A549 treated with RU486 at 1 μM for 4 hours (cell line): Measurements from ENCODE around the gene NUDC. TPM values are rescaled to one million over a fixed set of nuclear protein-coding genes. Genes with fewer than 3 reads are reported as not detected.

Source experiments
- total RNA-seq: library from RNA; stranded (reverse); fragments of 200-300 nt; extraction: Qiagen RNA extraction; gene quantifications from 5 replicates; pipeline ENCODE4 v1.2.3, GENCODE V29; 2022; ENCODE audit warnings: low read depth

Gene NUDC
- 125 to 158 TPM (median 131 TPM) in 5 replicates for total RNA-seq

DNA sequence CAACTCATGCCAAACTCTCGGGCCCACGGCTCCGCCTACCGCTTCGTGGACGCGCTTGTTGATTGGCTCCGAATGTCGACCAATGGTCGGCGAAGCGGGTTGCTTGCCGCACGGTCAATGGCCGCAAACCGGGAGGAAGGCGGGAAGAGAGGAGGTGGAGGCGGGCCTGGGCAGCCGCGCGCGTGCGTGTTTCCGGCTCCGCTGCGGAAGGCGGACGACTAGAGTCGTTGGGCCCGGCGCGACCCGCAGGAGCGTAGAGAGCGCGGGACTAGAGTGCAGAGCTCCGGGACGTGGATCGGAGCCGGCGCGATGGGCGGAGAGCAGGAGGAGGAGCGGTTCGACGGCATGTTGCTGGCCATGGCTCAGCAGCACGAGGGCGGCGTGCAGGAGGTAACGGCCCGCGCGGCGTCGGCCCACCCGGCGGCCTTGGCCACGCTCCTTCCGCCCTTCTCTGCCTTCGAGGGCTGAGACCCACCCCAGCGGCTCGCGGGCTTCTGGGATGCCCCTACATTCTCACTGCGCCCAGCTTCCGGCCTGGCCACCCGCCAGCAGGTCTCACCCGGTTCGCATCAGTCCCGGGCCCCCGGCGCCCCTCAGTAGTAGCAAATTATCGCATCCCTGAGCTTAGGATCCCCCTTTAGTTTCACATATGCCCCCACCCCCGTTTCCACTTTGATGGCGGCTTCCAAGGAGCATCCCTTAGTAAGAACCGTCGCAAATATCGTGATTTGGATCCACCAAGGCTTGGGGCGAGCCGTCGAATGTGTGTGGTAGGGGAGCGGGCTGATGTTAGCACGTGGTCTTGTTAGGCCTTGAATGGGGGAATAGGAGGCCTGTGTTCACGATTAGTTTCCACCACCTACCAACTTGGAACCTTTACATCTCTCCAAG, at the start of gene NUDC:
NUDC (plus strand) TSS at position 204 of the 891 bp plus-strand sequence; CDS start at position 310, 106 bp downstream.

DNA sequence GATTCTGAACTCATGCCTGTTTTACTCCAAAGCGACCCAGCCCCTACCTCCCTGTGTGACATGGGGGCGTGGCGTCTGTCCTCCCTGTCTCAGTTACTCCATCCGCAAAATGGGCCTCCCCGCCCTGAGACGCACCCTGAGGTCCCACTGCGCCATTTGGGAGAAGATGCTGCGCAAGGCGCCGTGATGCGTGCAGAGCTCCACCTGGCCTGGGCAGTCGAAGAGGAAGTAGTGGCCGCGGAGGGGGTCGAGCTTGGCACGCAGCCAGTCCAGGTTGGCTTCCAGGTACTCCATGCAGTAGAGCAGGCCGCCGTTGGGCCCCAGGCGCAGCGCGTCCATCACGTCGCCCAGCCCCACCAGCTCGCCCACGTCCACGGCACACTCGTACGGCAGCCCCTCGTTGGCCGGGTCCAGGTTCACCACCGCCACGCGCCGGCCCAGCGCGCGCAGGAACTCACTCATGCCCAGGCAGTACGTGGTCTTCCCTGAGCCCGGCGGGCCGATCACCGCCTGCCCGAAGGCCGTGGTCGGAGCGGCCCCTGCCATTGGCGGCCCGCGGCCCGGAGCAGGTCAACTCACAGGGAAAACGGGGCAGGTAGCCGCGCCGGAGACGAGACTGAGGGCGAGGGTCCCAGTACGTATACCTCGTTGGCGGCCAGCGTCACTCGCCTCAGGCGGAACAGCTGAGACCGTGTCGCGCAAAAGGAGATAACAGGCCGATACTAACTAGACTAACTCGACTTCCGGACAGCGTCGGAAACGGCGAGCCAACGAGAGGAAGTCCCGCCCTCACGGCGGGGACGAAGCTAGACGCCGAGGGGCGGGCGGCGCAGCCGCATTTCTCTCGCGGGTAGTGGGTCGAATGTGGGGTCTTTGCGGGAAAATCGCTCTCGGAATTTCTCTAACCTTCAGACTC, 31.7 kb upstream of the NUDC start, which contains the start of gene GPN2:
GPN2 (minus strand) TSS at position 733 of the 916 bp plus-strand sequence; CDS start at position 546, 187 bp downstream.

DNA sequence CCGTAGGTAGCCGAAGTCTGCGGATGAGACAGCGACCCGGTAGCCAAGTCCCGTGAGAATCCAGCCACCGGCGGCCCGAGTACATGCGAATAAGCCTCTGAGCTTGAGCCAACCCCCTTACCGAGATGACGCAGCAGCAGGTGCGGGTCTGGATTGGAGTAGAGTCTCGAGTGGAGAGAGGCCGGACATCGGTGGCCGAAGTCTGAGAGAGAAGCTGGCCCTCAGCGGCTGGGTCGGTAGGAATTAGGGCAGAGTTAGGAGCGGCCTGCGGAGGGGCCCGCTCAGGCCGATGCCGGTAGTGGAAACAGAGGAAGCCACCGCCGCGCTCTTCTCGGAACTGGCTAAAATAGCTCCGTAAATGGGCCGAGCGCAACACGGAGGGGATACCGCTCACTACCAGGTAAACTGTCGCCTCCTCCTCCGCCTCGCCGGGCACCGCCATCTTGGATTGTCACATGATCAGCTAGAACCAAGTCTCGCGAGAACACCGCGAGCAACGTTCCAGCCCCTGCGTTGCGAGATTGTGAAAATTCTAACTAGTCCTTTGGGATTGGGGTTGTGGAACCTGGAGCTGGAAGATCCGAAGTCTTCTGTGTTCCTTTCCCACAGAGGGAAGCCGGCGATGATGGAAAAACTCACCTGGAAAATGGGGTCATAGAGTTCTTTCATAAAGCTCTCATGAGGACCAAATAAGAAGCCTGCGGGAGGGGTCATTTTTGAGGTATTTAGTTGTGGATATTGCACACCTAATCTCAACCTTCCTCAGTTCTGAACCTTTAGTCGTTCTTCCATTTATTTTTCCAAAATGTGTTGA, 21.3 kb upstream of the NUDC start, which contains the start of gene GPATCH3:
GPATCH3 (minus strand) TSS at position 467 of the 814 bp plus-strand sequence; CDS start at position 442, 25 bp downstream.

DNA sequence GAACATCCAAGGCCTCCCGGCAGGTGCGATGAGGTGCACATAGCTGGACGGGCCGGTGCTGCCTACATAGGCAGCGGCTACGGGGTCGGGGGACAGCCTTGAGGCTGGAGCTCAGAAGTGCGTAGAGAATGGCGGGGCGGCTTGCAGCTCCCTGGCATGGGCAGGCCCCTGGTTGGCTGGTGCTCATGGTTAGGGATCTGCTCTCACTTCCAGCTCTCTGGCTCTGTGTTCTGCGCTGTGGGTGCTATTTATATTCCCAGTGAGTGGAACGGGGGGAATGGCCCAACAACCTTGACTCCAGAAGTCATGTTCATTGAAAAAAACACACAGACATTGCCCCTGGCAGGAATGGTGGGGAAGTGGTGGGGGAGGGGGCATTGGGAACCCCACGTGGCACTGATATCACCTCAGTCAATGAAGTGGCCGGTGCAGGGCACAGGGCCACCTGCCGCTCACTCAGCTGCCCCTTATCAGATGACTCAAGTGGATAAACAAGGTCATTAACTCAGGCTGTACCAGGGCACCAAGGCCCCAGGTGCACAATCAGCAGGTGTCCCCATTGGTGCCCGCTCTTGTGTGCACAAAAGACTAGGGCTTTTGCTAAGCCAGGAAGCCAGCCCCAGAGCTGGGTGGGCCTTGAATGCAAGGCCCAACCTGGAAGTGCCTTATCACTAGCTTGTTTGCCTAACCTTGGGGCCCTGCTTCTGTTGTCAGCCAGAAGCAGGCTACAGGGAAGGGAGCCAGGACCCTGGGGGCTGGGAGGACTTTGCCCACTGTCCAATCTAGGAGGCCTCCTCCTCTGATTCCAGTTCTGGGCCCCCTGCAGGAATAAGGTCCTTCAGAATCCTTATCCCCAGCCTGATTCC, 7.6 kb upstream of the NUDC start, which contains the start of gene NR0B2:
NR0B2 (minus strand) TSS at position 222 of the 866 bp plus-strand sequence; CDS start at position 187, 35 bp downstream.

DNA sequence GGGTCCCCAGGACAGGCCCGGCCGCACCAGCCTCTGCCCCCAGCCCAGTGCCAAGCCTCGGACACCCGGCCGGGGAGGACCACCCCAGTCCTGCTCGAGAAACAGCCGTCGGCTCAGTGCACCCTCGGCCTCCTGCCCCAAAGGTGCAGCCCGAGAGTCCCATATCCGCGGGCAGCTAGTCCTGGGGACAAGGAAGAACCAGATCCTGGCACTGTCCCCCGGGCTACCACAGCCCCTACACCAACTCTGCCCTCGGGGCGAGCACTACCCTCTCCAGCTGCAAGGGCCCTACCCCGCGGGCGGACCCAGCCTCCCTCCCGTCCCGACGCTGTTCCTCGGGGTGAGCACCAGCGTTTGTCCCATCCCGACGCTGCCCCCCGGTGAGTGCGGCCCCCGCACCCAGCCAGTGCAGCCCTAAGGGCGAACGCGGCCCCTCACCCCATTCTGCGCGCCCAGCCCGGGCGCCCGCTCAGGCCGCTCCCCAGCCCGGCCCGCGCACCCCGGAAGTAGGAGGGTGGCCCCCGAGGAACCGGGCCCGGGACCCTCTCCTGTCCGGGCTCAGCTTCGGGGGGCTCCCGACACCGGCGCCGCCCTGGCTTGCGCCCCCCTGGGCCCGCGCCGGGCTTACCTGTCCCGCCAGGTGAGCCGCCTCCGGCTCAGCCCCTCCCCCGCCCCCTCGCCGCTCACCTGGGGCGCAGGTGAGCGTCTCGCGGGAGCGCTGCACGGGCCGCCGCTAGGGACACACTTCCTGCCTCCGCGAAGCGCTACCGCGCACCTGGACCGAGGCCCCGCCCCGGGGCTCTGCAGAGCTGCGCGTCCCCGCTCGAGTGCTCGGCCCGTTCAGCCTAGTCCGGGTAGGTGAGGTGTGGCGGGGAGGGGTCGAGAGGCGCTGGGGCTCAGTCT, 38.4 kb downstream of the NUDC start, which contains the start of gene KDF1:
KDF1 (minus strand) TSS at position 747 of the 903 bp plus-strand sequence. CDS start 8,088 bp downstream, outside the sequence.

DNA sequence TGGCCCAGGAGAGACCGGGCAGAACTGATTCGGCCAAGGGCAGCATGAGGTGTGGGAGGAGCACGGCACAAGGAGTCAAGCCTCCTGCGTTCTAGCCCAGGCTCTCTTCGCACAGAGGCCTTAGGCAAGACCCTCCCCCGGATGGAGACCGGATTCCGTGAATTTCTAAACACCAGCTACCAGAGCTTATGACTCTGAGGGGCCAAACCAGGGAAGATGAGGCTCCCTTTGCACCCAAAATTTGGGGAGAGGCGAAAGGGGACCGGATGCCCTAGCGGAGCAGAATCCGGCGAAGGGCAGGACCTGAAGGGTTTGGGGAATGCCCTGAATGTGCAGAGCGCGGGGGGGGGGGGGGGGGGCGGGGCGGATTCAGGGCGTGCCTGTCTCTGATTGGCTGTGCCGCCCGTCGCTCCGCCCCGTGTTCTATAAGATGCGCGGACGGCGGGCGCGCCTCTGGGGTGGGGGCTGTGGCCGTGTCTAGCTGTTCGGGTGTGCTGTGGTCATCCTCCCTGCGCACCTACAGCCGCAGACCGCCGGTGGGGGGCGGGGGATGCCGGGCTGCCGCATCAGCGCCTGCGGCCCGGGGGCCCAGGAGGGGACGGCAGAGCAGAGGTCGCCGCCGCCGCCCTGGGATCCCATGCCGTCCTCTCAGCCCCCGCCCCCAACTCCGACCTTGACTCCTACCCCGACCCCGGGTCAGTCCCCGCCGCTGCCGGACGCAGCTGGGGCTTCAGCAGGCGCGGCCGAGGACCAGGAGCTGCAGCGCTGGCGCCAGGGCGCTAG, 71.9 kb downstream of the NUDC start, which contains the start of gene TRNP1:
TRNP1 (plus strand) TSS at position 456 of the 783 bp plus-strand sequence; CDS start at position 551, 95 bp downstream.

Other genes with a start within 250 kb of the NUDC start
- gene ARID1A, start 225.7 kb upstream of the NUDC start, total RNA-seq = 30.6 to 33.4 TPM (median 32.4 TPM) in 5 replicates
- 4.8 to 6.4 TPM (median 6.1 TPM) in 5 replicates for gene PIGV, start 133.8 kb upstream of the NUDC start, total RNA-seq
- gene ZDHHC18, start 95.1 kb upstream of the NUDC start, total RNA-seq = 35.7 to 44.9 TPM (median 39.9 TPM) in 5 replicates
- gene SFN, start 58.6 kb upstream of the NUDC start, total RNA-seq = 480 to 623 TPM (median 596 TPM) in 5 replicates
- 19.0 to 32.4 TPM (median 28.6 TPM) in 5 replicates for gene GPN2, start 31.5 kb upstream of the NUDC start, total RNA-seq
- gene GPATCH3, start 21.3 kb upstream of the NUDC start, total RNA-seq = 8.5 to 11.9 TPM (median 10.7 TPM) in 5 replicates
- gene NR0B2, start 7.8 kb upstream of the NUDC start, total RNA-seq = not detected in 5 replicates
- 0.15 TPM in 1 of 5 replicates, not detected in the others for gene KDF1, start 38.7 kb downstream of the NUDC start, total RNA-seq
- 146 to 217 TPM (median 205 TPM) in 5 replicates for gene TRNP1, start 71.9 kb downstream of the NUDC start, total RNA-seq
- gene TENT5B, start 91.1 kb downstream of the NUDC start, total RNA-seq = 0.53 to 0.99 TPM (median 0.58 TPM) in 5 replicates
- 10.3 to 14.0 TPM (median 13.7 TPM) in 5 replicates for gene SLC9A1, start 233.4 kb downstream of the NUDC start, total RNA-seq